Mucosa of descending colon (tissue), 3 donors: ENCODE data around the gene PRKG1. TPM values are rescaled to one million over a fixed set of nuclear protein-coding genes. Genes with fewer than 3 reads are reported as not detected.
"Not testable (repeated sequence)": the region's sequence is repeated elsewhere in the genome, so short reads cannot be mapped to it uniquely, and the experiment has no call there.

ENCODE experiments used
- ATAC-seq: fragments of 200-7000 bp; cut with Tn5 transposase; one replicate; pipeline ENCODE4 v1.9.1; 2020; ENCODE audit warnings: mild to moderate bottlenecking, moderate library complexity
- DNase-seq, 3 donors: peaks; one replicate each; pipeline ENCODE4 v3.0.0-alpha.2; 2020
- H3K36me3 ChIP-seq: fragments of 200-600 bp; one replicate; pipeline ENCODE4 v1.8.0; 2021; ENCODE audit warnings: low read depth, mild to moderate bottlenecking
- H3K4me1 ChIP-seq: fragments of 200-600 bp; one replicate; pipeline ENCODE4 v1.8.0; 2021; ENCODE audit warnings: low read depth, mild to moderate bottlenecking
- H3K4me3 ChIP-seq: fragments of 200-600 bp; one replicate; pipeline ENCODE4 v1.8.0; 2021; ENCODE audit warnings: mild to moderate bottlenecking
- H3K9me3 ChIP-seq: fragments of 200-600 bp; one replicate; pipeline ENCODE4 v1.8.0; 2021; ENCODE audit warnings: mild to moderate bottlenecking
- intact Hi-C, 2 donors: fragments of 100-400 bp; cut with DNase I in 1 of 2; cut with micrococcal nuclease in 1 of 2; formaldehyde crosslinking; loops; one replicate each; pipeline versions ENCODE4 v1.11.0 to v1.11.1; 2022; cut with DNase I, micrococcal nuclease
- total RNA-seq, 3 donors: library from RNA; stranded (reverse); fragmentation: NEBNext Ultra II Directional in 2 of 3; extraction: Animal tissue kit (Norgen Biotek cat#: 25700) in 2 of 3; gene quantifications; one replicate each; pipeline versions ENCODE4 v1.2.1 to v1.2.4, GENCODE V29; 2021 to 2023
- TF ChIP-seq, protein P1 (sequence below): fragments of 200-600 bp; IDR thresholded peaks from one replicate; pipeline ENCODE4 v1.8.0; 2022; ENCODE audit warnings: antibody characterized with exemption, mild to moderate bottlenecking
- donor health status: DM: no; HTN: no; CAD: no; lungs with moderate emphysema.
- donor health status: DM: no; HTN: no; CAD: no.
- donor health status: DM: no; HTN: yes; CAD: no.

PRKG1 gene
- total RNA-seq, 3 donors from 2014 or later, result 17.1 to 55.6 (median 21.1) TPM

DNA sequence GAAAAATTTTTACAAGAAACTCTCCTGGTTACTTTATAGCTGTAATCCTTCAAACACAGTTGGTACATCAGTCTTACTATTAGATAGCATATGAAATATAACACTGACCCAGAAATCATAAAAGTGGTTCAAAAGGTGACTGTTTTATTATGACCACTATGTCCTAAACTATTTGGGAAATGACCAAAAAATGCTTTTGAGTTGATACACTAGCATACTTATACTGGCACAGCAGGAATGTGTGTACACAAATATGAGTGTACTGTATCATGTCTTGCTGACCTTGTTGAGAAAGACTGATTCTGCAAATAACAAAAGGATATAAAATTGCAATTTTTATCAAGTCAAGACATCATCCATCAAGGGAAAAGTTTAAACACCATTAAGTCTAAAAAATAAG, 600.8 kb downstream of the PRKG1 start:
- H3K4me3 ChIP-seq, result no peak overlapping the region
- ATAC-seq (no peak), DNase-seq (no peak)
- TF ChIP-seq, protein P1, sequence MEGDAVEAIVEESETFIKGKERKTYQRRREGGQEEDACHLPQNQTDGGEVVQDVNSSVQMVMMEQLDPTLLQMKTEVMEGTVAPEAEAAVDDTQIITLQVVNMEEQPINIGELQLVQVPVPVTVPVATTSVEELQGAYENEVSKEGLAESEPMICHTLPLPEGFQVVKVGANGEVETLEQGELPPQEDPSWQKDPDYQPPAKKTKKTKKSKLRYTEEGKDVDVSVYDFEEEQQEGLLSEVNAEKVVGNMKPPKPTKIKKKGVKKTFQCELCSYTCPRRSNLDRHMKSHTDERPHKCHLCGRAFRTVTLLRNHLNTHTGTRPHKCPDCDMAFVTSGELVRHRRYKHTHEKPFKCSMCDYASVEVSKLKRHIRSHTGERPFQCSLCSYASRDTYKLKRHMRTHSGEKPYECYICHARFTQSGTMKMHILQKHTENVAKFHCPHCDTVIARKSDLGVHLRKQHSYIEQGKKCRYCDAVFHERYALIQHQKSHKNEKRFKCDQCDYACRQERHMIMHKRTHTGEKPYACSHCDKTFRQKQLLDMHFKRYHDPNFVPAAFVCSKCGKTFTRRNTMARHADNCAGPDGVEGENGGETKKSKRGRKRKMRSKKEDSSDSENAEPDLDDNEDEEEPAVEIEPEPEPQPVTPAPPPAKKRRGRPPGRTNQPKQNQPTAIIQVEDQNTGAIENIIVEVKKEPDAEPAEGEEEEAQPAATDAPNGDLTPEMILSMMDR, result no peak
- peaks cover 4% of the 10 kb centered on the region for H3K9me3 ChIP-seq
- H3K4me1 ChIP-seq, result no peaks in the 10 kb centered on the region
- intact Hi-C loops, result no loop called here
- no peaks in the 10 kb centered on the region for H3K36me3 ChIP-seq

DNA sequence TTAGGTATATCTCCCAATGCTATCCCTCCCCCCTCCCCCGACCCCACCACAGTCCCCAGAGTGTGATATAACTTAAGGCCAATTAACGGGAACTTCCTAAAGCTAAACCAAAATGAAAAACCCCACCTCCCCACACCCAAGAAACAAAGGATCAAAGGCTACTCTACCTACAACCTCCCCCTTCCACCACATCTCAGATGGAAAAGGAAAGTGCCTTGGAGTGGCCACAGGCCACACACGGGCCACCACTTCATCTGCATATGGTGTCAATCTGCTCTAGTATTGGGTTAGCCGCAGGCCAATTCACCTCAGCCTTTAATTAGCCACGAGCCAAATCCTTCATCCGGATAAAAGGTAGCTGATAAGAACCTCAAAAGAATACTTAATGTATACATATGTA, 605.6 kb downstream of the PRKG1 start:
- H3K36me3 ChIP-seq, result no peaks in the 10 kb centered on the region
- no peaks in the 10 kb centered on the region for H3K4me1 ChIP-seq
- intact Hi-C loops, result no loop called here
- no peaks in the 10 kb centered on the region for H3K9me3 ChIP-seq
- DNase-seq (no peak), ATAC-seq (no peak)
- TF ChIP-seq, protein P1, result no peak
- H3K4me3 ChIP-seq, result no peak overlapping the region

DNA sequence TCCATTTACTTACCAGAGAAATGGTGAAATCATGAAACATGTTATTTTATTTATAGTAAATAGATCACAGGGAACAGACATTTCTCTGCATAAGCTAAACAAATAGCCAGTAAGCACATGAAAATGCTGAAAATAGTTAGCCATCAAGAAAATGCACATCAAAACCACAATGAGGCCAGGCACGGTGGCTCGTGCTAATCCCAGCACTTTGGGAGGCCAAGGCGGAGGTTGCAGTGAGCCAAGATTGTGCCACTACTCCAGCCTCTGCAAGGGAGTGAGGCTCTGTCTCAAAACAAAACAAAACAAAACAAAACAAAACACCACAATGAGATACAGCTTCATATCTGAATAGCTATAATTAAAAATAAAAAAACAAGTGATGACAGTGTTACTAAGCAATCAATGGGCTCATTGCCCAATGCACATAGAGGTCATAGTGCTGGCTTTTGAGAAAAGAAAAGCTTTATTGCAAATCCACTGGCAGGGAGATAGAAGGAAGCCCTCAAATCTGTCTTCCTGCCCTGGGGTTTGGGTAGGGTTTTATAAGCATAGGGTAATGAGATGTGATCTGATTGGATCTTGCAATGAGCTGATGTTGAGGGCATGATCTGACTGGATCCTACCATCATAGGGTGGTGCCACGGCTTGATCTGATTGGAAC, 608.9 kb downstream of the PRKG1 start:
- Histone ChIP-seq H3K36me3 (no peaks in the 10 kb centered on the region), H3K4me1 (no peaks in the 10 kb centered on the region), H3K9me3 (no peaks in the 10 kb centered on the region), H3K4me3 (no peak overlapping the region)
- TF ChIP-seq, protein P1, result no peak
- DNase-seq (no peak), ATAC-seq (no peak)
- intact Hi-C loops, result no loop called here

DNA sequence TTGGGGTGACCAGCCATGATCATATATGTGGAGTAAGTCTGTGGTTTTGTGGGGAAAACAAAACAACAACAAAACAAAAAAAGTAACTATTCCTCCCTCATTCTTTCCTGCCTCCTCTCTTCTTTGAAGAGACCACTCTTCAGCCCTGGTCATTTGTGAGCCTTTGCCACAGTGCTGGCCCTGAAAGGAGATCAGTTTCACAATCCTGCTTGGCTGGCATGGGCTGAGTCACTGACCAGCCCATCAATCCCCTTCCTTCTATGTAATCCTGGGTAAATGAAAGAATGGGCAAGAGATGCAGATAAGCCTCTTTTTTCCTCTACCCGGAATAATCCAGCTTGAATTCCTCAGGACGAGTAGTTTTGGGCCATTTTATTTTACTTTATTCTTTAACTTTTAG, 611.5 kb downstream of the PRKG1 start:
- ATAC-seq (no peak), DNase-seq (no peak)
- Histone ChIP-seq H3K4me3 (no peak overlapping the region), H3K9me3 (no peaks in the 10 kb centered on the region), H3K36me3 (no peaks in the 10 kb centered on the region), H3K4me1 (no peaks in the 10 kb centered on the region)
- intact Hi-C loops, result no loop called here
- TF ChIP-seq, protein P1, result no peak

DNA sequence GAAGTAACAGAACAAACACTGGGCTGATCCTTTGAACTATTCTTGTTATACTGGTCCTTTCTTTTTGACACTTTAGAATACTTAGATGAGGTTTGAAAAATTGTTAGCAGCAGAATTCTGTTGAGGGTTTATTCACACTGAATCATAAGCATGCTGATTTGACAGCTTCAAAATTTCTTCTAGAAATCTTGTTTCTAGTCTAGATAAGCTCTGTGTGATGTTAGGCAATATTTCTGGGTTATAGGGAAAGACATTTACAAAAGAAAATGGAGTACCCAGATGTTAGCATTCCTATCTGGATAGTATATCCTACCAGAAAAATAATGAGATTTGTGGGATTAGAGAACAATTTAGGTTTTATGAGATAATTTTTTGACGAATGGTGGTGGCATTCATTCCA, 613.0 kb downstream of the PRKG1 start:
- no peak overlapping the region for H3K4me3 ChIP-seq
- no peaks in the 10 kb centered on the region for H3K4me1 ChIP-seq
- ATAC-seq, result no peak
- intact Hi-C loops, result no loop called here
- H3K36me3 ChIP-seq, result no peaks in the 10 kb centered on the region
- DNase-seq, result no peak
- no peaks in the 10 kb centered on the region for H3K9me3 ChIP-seq
- TF ChIP-seq, protein P1, result no peak

DNA sequence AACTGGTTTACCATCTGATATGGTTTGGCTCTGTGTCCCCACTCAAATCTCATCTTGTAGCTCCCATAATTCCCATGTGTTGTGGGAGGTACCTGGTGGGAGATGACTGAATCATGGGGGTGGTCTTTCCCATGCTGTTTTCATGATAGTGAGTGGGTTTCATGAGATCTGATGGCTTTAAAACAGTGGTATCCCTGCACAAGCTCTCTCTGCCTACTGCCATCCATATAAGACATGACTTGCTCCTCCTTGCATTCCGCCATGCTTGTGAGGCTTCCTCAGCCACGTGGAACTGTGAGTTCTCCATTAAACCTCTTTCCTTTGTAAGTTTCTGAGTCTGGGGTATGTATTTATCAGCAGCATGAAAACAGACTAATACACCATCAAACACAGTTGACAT, 614.5 kb downstream of the PRKG1 start:
- intact Hi-C loops, ATAC-seq, DNase-seq: not testable (repeated sequence)

More for the DNA sequence above, 614.5 kb downstream of the PRKG1 start:
- H3K36me3 ChIP-seq, H3K9me3 ChIP-seq, H3K4me3 ChIP-seq, H3K4me1 ChIP-seq: not testable (repeated sequence)
